Stimulated activated CD8-positive, alpha-beta memory T cell treated with anti-CD3 and anti-CD28 coated beads, Interleukin-2, amount 100 ng/mL, for 48 hours (primary cell): ENCODE measurements around the gene FBXW2.

Experiments used
- DNase-seq, 2 donors: peaks; one replicate each; pipeline ENCODE4 v3.0.0-alpha.2; 2020; ENCODE audit warnings: low read depth in 2 of 2

The FBXW2 gene

GRCh38 chr9:120741701-120742100 is 51.5 kb downstream of the FBXW2 start:
- DNase-seq, result no peak

GRCh38 chr9:120741191-120741590 is 52.0 kb downstream of the FBXW2 start:
- DNase-seq, result no peak

GRCh38 chr9:120740132-120740531 is 53.1 kb downstream of the FBXW2 start:
- DNase-seq, result no peak

GRCh38 chr9:120737416-120738165 is 55.6 kb downstream of the FBXW2 start:
- DNase-seq, result no peak

GRCh38 chr9:120736881-120737280 is 56.3 kb downstream of the FBXW2 start:
- no peak for DNase-seq

GRCh38 chr9:120735415-120736126 is 57.6 kb downstream of the FBXW2 start:
- DNase-seq, result no peak

- DNase-seq, result no peak
These were observed 58.4 kb downstream of the FBXW2 start for GRCh38 chr9:120734607-120735410.

GRCh38 chr9:120733190-120733589 is 60.0 kb downstream of the FBXW2 start:
- no peak for DNase-seq

GRCh38 chr9:120730654-120731514 is 62.3 kb downstream of the FBXW2 start:
- no peak for DNase-seq

GRCh38 chr9:120729791-120730241 is 63.4 kb downstream of the FBXW2 start:
- no peak for DNase-seq

- DNase-seq, result no peak
These were observed 66.7 kb downstream of the FBXW2 start for GRCh38 chr9:120726484-120726883.

- no peak for DNase-seq
These were observed 67.3 kb downstream of the FBXW2 start for GRCh38 chr9:120725907-120726306.

- no peak for DNase-seq
These were observed 68.3 kb downstream of the FBXW2 start for GRCh38 chr9:120724757-120725400.

- no peak for DNase-seq
These were observed 69.7 kb downstream of the FBXW2 start for GRCh38 chr9:120723565-120723964.

GRCh38 chr9:120720404-120720803 is 72.8 kb downstream of the FBXW2 start:
- no peak for DNase-seq

GRCh38 chr9:120718316-120718715 is 74.9 kb downstream of the FBXW2 start:
- no peak for DNase-seq

- no peak for DNase-seq
These were observed 76.0 kb downstream of the FBXW2 start for GRCh38 chr9:120717176-120717575.

- DNase-seq, result no peak
These were observed 76.7 kb downstream of the FBXW2 start for GRCh38 chr9:120716483-120716882.

GRCh38 chr9:120715389-120715924 is 77.8 kb downstream of the FBXW2 start:
- DNase-seq, result no peak

- no peak for DNase-seq
These were observed 78.3 kb downstream of the FBXW2 start for GRCh38 chr9:120714846-120715388.
